Embryonic facial prominence (tissue), 1 donor: ENCODE measurements around the gene RPL22L1.
"Not testable (repeated sequence)": the region's sequence is repeated elsewhere in the genome, so short reads cannot be mapped to it uniquely, and the experiment has no call there.

Experiments used
- DNase-seq: peaks from one replicate; pipeline ENCODE4 v3.0.0-alpha.2; 2016; ENCODE audit errors: extremely low spot score

Gene RPL22L1

DNA sequence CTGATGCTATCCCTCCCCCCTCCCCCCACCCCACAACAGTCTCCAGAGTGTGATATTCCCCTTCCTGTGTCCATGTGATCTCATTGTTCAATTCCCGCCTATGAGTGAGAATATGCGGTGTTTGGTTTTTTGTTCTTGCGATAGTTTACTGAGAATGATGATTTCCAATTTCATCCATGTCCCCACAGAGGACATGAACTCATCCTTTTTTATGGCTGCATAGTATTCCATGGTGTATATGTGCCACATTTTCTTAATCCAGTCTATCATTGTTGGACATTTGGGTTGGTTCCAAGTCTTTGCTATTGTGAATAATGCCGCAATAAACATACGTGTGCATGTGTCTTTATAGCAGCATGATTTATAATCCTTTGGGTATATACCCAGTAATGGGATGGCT is 8.7 kb upstream of the RPL22L1 start:
- not testable (repeated sequence) for DNase-seq

DNA sequence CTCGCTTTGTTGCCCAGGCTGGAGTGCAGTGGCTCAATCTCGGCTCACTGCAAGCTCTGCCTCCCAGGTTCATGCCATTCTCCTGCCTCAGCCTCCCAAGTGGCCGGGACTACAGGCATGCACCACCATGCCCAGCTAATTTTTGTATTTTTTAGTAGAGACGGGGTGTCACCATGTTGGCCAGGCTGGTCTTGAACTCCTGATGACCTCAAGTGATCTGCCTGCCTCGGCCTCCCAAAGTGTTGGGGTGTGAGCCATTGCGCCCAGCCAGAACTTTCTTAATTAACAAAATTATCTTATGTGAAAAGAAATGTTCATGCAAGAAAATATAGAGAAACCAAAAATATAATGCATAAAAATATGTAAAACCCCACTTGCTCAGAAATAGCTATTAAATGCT is 7.3 kb upstream of the RPL22L1 start:
- DNase-seq = not testable (repeated sequence)

DNA sequence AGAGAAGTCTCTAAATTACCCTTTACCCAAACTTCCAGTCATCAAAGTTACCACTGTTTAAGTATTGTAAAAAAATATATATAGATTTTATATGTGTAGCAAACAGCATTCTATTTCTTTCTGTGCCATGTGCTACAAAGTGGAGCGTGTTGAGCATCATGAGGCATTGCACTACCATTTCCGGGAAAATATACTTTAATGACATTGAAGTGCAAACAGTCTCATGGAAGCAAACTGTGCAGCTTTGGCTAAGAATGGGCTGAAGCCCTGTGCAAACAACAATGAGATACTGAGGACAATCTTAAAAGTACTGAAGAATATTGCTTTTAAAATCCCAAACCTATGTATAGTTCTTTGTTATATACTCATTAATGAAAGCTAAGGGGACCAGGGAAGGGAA is 6.5 kb upstream of the RPL22L1 start:
- DNase-seq = no peak

DNA sequence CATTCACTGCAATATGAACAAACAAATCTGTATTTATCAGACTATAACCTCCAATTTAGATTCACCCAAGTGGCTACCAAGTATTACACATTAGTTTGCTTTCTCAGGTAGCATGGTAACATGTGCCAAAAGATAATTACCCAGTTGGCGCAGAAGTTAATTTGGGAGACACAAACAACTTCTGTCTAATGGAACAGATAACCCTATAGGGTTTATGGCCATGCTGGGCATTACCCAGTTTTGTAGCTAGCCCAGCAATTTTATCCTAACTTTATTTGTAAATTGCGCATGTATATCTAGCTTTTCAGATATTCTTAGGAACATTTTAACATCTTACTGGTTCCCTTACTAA is 780 bp downstream of the RPL22L1 start:
- DNase-seq = no peak

DNA sequence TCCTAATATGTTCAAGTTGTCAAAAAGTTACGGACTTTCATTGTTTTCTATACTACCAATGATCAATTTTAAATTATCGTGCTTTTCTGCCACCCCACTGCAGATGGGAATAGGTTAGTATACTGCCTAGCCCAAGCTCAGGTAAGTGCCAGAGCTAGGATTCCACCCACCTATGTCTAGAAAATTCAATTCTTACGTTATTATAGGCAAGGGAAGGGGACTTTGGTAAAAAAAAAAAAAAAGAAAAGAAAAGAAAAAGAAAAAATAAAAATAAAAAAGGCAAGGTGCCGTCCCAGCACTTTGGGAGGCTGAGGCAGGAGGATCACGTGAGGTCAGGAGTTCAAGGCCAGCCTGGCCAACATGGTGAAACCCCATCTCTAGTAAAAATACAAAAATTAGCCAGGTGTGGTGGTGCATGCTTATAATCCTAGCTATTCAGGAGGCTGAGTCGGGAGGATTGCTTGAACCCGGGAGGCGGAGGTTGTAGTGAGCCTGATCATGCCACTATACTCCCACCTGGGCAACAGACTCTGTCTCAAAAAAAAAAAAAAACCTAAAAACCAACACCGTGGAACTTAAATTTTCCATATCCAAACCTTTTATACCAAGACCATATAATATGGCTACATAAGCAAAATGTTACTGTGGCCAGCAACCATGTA is 1.3 kb downstream of the RPL22L1 start:
- DNase-seq = no peak

DNA sequence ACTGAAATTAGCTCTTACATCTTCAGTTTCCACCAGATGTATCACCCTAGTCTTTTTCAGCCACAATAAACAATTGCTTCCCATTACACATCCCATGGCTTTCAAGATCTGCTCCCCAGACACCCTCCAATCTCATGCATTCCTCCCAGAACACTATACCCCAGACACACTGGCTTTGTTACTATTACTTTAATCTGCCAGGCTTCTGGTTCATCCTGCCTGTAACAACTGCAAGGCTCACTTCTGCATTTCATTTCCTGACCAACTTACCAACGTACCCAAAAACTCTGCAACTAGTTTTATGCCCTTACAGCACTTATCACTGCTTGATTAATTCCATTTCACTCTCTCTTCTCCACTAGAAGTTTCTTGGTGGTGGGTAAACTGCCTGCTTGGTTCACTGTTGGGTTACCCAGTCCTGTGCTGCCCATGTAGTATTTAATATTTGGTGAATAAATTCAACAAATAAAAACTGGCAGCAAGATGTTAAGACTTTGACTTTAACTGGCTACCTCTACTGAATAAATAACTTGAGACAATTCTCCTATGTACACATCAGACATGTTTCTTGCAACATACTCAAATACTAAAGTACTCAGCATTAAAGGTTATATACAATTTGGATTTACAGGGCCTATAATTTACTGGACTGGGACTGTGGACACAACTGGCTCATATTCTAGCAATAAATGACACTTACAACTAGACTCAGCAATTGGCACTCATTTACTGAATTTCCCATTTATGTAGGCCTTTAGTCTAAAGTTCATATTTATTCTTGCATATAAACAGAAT is 2.7 kb downstream of the RPL22L1 start:
- DNase-seq = no peak

DNA sequence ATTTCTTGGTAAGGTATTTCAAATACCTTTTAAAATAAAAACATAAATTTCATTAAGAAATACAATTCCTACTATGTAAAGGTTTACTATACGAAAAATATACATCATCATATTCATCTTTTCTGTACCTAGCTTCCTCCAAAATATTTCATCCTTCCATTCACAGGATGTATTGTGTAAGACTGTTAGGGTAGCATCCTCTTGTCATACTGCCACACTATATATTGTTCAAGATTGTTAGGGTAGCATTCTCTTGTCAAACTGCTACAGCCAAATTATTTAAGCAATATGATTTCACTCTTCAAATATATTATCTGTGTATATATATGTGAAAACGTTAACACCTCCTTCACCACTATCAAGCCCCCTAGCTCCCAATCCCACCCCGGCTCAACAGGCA is 3.5 kb downstream of the RPL22L1 start:
- DNase-seq = no peak

DNA sequence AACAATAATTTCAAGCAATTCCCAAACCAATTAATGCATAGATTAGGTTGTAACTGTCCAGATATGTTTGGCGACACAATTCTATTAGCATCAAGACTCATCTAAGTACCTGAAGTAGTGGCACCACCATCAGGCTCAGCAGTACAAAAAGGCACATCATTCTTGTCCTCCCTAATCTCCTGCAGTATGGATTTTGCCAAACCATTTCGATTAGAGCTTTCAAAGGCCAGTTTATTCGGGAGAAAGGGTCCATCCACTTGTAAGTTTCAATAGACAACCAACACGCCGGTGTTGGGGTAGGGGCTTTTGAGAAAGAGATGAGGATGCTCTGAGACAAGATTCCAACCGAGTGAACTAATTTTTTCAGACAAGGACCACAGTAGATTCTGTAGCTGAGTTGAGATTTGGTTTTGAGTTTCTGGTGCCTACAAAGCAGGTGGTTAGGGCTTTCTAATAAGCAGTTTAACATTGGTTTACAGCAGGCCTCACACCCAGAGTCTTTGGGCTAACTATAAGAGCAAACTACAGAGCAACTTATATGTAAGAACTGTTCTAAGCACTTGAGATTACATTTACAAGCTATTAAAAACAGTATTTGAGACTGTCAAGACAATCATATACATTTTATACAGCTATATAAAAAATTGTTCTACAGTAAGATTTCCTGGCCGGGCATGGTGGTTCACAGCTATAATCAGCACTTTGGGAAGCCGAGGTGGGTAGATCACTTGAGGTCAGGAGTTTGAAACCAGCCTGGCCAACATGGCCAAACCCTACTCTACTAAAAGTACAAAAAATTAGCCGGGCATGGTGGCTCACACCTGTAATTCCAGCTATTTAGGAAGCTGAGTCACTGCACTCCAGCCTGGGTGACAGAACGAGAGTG is 4.5 kb downstream of the RPL22L1 start:
- DNase-seq = no peak

DNA sequence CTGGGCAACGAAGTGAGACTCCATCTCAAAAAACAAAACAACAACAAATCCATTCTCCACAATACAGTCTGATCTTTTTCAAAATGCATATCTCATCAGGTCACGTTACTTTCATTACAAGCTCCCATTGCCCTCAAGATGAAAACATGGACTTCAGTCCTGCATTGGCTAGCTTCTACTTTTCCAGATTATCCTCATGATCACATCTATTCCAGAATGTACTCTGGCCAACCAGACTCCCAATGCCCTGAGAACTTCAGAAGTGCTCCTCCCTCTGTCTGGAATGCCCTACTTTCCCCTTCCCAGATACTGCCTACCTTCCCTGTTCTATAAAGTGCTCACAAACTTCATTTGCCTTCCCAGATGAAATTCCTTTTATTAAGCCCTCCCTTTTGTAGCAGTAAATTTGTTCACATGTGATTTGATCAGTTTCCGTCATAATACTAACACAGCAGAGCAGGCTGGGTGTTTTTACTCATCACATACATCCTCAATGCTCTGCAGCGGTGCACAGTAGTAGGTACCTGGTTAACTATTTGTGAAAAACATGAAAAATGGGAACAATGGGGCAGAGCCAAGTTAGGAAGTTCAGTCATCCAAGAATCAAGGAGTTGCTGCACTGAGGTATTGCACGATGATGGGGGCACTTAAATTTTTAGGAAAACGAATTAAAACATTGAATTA is 5.3 kb downstream of the RPL22L1 start:
- DNase-seq = no peak

DNA sequence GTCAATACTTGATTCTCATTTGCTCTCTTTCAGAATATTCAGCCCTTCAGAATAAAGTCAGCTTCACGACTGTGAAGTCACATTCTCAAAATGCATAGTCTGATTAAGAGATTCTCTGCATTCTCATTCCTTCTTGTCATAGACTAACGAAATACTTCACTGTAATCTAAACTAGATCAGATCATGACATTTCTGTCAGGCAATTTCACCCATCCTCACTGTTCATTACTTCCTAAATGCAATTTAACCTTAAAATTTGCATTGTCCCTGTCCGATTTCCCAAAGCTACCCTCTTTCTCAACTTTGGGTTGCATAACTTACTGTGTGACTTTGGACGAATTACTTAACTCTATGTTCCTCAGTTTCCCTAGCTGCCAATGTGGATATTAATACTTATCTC is 6.2 kb downstream of the RPL22L1 start:
- no peak for DNase-seq

DNA sequence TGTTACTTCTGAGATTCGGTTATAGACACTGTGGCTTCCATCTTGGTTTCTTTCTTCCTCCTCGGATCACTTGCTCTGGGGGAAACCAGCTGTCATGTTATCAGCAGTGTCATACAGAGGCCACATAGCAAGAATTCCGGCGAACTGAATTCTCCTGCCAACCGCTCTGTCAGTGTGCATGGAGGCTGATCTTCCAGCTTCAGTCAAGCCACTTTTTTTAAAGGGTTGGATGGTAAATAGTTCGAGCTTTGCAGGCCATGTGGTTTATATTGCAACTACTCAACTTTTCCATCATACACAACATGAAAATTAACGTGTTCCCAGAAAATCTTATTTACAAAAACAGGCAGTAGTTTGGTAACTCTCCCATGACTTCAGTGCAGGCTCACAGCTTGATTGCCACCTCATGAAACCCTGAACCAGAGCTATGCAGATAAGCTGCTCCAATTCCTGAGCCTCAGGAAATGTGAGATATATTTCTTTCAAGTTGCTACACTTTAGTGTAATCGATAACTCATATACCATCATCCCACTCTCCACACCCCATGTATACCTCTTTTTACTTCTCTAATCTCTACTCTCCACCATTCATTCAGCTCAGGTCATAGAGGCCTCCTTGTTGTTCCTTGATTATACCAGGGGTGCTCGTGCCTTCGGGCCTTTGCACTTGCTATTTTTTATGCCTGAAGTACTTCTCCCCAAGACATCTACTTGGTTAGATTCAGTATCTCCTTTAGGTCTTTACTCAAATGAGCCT is 7.2 kb downstream of the RPL22L1 start:
- DNase-seq = no peak

DNA sequence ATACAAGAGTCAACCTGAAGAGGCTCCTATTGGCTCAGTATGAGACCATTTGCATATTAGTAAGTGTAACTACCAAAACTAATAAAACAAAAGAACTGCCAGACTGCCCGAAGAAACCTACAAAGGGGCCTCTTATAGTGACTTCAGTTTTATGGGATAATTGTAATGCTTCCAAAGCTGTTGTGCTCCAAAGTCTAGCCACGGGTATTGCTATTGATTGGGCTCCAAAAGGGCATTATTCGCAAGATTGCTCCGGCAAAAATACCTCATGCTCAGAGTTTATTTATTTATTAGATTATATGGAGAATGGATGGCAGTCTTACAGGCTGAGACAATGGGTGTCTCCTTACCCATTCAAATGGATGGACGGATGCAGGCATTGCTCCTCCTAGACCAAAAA is 11.4 kb downstream of the RPL22L1 start:
- no peak for DNase-seq

DNA sequence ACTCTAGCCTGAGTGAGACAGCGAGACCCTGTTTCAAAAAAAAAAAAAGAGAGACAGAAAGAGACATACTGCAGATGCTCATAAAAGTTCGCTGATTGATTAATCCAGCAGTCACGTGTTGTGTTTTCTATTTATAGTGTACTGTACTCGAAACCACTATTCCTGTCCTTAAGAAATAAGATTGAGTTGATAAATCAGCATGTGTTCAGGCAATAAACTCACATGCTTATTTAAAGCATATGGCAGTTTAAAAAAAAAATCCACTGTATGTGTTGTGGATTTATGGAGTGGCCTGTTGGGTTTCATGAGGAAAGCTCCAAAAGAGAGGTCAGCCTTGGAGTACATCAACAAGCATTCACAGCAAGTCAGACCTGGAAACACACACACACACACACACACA is 17.7 kb downstream of the RPL22L1 start:
- no peak for DNase-seq

DNA sequence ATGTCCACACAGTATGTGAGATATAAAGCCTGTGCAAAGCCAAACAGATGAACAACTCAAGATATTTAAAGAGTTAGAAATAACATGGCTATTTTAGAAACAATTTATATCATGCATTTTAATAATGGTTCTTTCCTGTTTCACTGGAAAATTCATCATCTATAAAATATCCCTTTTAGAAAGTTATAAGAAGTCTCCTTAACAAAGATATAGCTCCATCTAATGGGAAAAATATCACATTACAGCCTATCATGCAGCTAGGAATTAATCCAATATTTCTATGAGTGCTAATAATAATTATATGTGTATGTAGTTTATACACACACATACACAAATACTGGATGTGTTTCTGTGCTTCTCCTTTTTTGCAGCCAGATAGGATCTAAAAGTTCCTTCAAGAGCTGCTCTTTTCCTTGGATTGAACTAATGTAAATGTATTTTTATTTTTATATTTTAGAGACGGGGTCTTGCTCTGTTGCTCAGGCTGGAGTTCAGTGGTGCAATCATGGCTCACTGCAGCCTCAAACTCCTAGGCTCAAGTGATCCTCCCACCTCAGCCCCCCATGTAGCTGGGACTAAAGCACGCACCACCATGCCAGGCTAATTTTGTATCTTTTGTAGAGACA is 21.6 kb downstream of the RPL22L1 start:
- no peak for DNase-seq

DNA sequence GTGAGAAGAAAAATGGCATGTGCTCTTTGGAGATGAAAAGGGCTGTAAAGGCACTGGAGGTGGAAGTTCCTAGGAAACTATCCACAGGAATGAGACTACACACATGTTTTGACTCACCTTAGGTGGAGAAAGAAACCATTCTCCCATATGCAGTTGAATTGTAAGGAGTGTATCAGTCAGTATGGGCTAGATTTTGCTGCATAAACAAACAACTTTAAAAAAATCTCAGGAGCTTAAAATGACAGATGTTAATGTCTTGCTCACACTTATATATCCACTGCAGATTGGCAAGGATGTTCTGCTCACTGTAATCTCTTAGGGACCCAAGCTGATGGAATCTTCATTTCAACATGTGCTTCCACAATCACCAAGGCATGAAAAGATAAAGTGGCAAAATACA is 25.6 kb downstream of the RPL22L1 start:
- no peak for DNase-seq

DNA sequence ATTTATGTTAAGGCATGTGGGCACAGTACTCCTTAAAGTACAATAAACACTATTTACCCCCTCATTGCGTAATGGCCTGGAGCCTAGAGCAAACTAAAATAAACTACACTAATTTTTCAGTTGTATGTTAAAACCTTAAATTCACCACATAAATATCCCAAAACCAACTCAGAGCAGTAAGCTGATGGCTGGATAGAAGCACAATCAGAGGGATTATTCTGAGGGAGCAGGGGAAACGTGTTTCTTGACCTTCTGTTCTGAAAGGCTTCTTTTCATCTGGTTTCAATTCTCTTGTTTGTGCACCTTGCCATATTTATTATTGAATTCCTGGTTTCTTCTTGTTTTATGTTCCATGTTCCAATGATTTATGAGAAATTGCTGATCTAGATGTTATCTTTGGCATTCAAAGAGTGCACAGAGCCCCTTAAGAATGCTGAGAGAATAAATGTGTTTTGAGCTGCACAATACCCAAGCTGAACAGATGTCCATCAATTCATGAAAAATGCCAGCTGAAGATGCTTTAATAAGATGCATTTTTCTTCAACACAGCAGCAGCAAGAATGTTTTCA is 29.6 kb downstream of the RPL22L1 start:
- DNase-seq = no peak

DNA sequence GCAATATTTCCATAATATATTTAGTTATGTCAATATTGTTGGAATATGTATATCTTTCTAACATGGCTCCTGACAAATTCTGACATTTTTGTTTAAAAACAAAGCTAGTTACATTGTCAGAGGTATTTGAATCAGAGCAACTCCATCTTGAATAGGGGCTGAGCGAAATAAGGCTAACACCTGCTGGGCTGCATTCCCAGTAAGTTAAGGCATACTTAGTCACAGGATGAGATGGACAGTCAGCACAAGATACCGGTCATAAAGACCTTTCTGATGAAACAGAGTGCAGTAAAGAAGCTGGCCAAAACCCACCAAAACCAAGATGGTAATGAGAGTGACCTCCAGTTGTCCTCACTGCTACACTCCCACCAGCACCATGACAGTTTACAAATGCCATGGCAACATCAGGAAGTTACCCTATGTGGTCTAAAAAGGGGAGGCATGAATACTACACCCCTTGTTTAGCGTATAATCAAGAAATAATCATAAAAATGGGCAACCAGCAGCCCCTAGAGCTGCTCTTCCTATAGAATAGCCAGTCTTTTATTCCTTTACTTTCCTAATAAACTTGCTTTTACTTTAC is 30.4 kb downstream of the RPL22L1 start:
- DNase-seq = no peak

DNA sequence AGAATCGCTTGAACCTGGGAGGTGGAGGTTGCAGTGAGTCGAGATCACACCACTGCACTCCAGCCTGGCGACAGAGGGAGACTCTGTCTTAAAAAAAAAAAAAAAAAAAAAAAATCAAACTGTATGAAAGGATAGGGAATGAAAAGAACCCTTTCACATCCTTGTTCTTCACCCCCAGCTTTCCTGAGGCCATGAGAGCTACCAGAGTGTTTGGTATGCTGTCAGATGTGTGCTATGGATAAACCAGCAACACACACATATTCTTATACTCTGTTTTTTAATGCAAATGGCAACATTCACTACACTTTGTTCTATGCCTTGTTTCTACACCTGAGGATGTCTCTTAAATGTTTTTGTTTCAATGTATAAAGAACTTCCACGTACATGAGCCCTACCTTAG is 33.5 kb downstream of the RPL22L1 start:
- no peak for DNase-seq

DNA sequence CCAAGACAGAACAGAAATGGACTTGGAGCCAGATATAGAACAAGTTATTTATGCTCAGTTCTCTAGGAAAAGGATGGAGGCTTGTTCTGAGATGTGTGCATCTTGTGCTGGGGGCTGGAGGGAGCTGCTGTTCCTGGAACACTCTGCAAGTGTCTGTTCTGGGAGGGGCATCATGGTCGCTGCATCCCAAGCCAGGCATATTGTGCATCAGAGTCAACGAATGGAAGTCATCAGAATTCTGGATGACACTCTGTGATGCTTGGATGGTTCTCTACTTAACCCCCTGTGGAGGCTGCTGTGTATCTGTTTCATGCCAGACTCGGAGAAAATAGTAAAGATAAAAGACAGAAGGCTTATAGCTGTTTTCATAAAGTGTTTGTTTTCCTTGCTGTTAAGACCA is 34.7 kb downstream of the RPL22L1 start:
- no peak for DNase-seq

DNA sequence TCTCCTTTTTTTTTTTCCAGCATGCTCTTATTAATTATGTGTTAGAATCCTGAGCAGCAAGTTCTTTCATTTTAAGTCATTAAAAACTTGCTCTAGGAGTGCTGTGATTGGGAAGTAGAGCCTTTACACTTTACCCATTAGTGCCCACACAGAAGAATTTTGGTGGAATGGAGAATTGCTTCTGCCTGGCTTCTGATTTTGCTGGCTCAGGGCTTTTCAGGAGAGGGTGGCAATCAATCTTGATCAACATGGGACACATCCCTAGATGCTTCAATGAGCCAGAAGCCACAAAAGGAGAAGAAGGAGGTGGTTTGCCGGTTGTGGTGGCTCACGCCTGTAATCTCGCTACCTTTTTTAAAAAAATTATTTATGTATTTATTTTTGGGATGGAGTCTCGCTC is 39.4 kb downstream of the RPL22L1 start:
- DNase-seq = no peak
